Heart right ventricle (tissue), 16 donors: ENCODE results near the gene SLC25A38. TPM values are rescaled to one million over a fixed set of nuclear protein-coding genes. Genes with fewer than 3 reads are reported as not detected.
A peak's percentile ranks its signal among the peaks of the same experiment; 100 is the strongest.

ENCODE experiments used
- ATAC-seq, 8 donors: fragments of 200-7000 bp; cut with Tn5 transposase; one replicate each; pipeline ENCODE4 v1.9.1; 2020; ENCODE audit warnings: mild to moderate bottlenecking in 8 of 8, moderate library complexity in 8 of 8, moderate number of reproducible peaks in 1 of 8
- DNase-seq, 2 donors: peaks; one replicate each; pipeline ENCODE4 v3.0.0-alpha.2; 2020
- H3K27ac ChIP-seq, 10 donors: fragments of 200-600 bp; sonication (generic) in 2 of 10; one replicate each; pipeline versions ENCODE4 v1.5.0 to v1.8.0; 2020 to 2022; ENCODE audit warnings: mild to moderate bottlenecking in 3 of 10
- H3K27me3 ChIP-seq, 7 donors: fragments of 200-600 bp; one replicate each; pipeline ENCODE4 v1.8.0; 2021 to 2022; ENCODE audit warnings: mild to moderate bottlenecking in 2 of 7
- H3K36me3 ChIP-seq, 9 donors: fragments of 200-600 bp; sonication (generic) in 1 of 9; one replicate each; pipeline versions ENCODE4 v1.5.0 to v1.8.0; 2020 to 2022; ENCODE audit warnings: mild to moderate bottlenecking in 2 of 9
- H3K4me1 ChIP-seq, 9 donors: fragments of 200-600 bp; sonication (generic) in 1 of 9; one replicate each; pipeline versions ENCODE4 v1.5.0 to v1.8.0; 2020 to 2022; ENCODE audit warnings: mild to moderate bottlenecking in 4 of 9
- H3K4me3 ChIP-seq, 10 donors: fragments of 200-600 bp; sonication (generic) in 2 of 10; one replicate each; pipeline versions ENCODE4 v1.5.0 to v1.8.0; 2020 to 2022; ENCODE audit warnings: mild to moderate bottlenecking in 7 of 10, moderate library complexity in 2 of 10
- H3K9me3 ChIP-seq, 11 donors: fragments of 200-600 bp in 10 of 11; sonication (generic) in 2 of 11; one replicate each; pipeline versions ENCODE4 v1.5.0 to v1.8.0; 2013 to 2022; ENCODE audit warnings: mild to moderate bottlenecking in 2 of 11, control low read depth in 1 of 11, moderate library complexity in 1 of 11
- CTCF ChIP-seq, 9 donors: fragments of 200-600 bp; sonication (generic) in 2 of 9; IDR thresholded peaks; one replicate each; pipeline versions ENCODE4 v1.5.0 to v1.8.0; 2021 to 2022; ENCODE audit warnings: antibody characterized with exemption in 9 of 9, mild to moderate bottlenecking in 5 of 9, moderate library complexity in 1 of 9
- WGBS, 2 donors: extraction: QIAGEN DNeasy Blood & Tissue Kit; methylation state at CpG; one replicate each; pipeline ENCODE4 v1.1.7; 2013; ENCODE audit warnings: inconsistent platforms in 1 of 2; 5-methylcytosine and 5-hydroxymethylcytosine counted together
- intact Hi-C, 10 donors: fragments of 100-400 bp; cut with DNase I; formaldehyde crosslinking; loops; one replicate each; pipeline versions ENCODE4 v1.11.1 to v1.14.2; 2022
- polyA plus RNA-seq, 2 donors: library from polyadenylated mRNA; stranded (reverse); fragments of 200-250 nt; gene quantifications; one replicate each; pipeline ENCODE4 v1.2.3, GENCODE V29; 2013
- total RNA-seq, 10 donors: library from RNA; stranded (reverse); fragmentation: NEBNext Ultra II Directional in 3 of 10; extraction: Animal tissue kit (Norgen Biotek cat#: 25700) in 3 of 10; gene quantifications; one replicate each; pipeline versions ENCODE4 v1.2.1 to v1.2.4, GENCODE V29; 2021 to 2023
- donor health status: Arrhythmogenic right ventricular cardiomyopathy.
- donor health status: ischemic (EF 13 %, LVEDD 7.1; RV severe dilation, severe dysfunction).
- donor health status: healthy with polysubstance abuse.
- donor health status: DM: no; HTN: yes; CAD: no.
- donor health status: DM: no; HTN: no; CAD: no.
- donor health status: ischemic (EF 25% LVEDD 6.9; RV normal size, moderate dysfunction).
- donor health status: ischemic (EF 25% LVEDD 5.7; RV mildly dilated, moderate dysfunction).
- donor health status: healthy.
- donor health status: DM: yes; HTN: yes; CAD: no.
- donor health status: Ischemic cardiomyopathy.
- donor health status: ischemic (EF 35%, LVEDD 5.7; RV mildly dilated, moderate dysfunction).
- donor health status: nonischemic (EF 11% LVEDD 7.7; RV severe dilation, severe dysfunction).
- donor health status: DM: yes; HTN: yes; CAD: no.
- donor health status: PGD.
- donor health status: ischemic (EF 29% LVEDD 5.4; RV normal size, mild dysfunction).
- donor health status: nonischemic (EF 23%, LVEDD 6.1; RV moderate dilation, normal function).

Gene SLC25A38
- total and polyA plus RNA-seq, 12 donors = 9.7 to 25.8 (median 19.2) TPM

DNA sequence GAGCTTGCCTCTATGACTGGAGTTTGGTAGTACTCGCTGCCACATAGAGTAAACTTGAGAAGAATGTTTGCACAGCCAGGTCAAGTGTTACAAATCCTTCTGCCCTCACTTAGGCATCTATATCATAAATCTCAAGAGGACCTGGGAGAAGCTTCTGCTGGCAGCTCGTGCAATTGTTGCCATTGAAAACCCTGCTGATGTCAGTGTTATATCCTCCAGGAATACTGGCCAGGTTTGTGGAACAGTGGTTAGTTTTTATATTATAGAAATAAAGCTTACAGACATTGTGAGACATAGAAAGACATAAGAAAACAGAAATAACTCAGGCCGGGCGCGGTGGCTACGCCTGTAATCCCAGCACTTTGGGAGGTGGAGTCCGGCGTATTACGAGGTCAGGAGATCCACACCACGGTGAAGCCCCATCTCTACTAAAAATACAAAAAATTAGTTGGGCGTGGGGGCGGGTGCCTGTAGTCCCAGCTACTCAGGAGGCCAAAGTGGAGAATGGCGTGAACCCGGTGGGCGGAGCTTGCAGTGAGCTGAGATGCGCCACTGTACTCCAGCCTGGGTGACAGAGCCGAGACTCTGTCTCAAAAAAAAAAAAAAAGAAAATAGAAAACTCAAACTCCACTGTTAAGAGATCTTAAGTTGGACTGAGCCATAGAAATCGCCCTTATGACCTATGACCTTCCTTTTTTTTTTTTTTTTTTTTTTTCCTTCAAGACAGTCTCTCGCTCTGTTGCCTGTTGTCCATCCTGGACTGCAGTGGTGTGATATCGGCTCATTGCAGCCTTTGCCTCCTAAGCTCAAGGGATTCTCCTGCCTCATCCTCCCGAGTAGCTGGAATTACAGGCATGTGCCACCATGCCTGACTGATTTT lies 25.6 kb downstream of the SLC25A38 start:
- WGBS, 2 donors = 87 to 90% methylated on average over 21 of the region's 21 CpGs
- no peaks in the 10 kb centered on the region for H3K27me3 ChIP-seq
- H3K36me3 ChIP-seq = peaks cover 0 to 61% (median 52%) of the 10 kb centered on the region in 9 donors
- ATAC-seq (no peak), DNase-seq (no peak)
- no peak for TF ChIP-seq CTCF (IDR thresholded peaks at IDR 0.05)
- peaks cover 2 to 45% (median 22%) of the 10 kb centered on the region in 9 donors for H3K4me1 ChIP-seq
- no peak overlapping the region for H3K27ac ChIP-seq
- no peaks in the 10 kb centered on the region for H3K9me3 ChIP-seq
- peak overlapping the region in 1 of 10 donors; percentile 71 for H3K4me3 ChIP-seq
- intact Hi-C loops = loop anchor here in 1 of 10 donors (5.0 kb wide), 1 partner anchor 899 kb away; the partner anchor contains the start of gene EIF1B

DNA sequence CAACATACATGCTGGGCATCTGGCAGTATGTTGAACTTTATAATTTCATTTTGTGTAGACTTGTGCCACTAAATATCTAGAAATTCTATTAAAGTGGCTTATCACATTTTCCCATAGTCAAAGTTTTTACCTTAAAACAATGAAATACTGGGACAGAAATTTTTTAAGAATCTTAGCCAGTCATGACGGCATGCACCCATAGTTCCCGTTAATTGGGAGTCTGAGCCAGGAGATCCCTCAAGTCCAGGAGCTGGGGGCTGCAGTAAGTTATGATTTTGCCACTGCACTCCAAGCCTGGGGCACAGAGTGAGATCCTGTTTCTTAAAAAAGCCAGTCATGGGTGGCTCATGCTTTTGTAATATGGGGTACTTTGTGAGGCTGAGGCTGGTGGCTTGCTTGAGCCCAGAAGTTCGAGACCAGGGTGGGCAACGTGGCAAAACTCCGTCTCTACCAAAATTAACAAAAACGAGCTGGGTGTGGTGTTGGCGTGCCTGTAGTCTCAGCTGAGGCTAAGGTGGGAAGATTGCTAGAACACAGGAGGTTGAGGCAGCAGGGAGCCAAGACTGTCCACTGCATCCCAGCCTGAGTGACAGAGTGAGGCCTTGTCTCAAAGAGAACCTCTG lies 26.5 kb downstream of the SLC25A38 start:
- TF ChIP-seq CTCF (IDR thresholded peaks at IDR 0.05) = no peak
- H3K27ac ChIP-seq = no peak overlapping the region
- ATAC-seq (no peak), DNase-seq (no peak)
- H3K4me1 ChIP-seq = peaks cover 2 to 53% (median 31%) of the 10 kb centered on the region in 9 donors
- H3K27me3 ChIP-seq = no peaks in the 10 kb centered on the region
- peaks cover 0 to 70% (median 54%) of the 10 kb centered on the region in 9 donors for H3K36me3 ChIP-seq
- no peaks in the 10 kb centered on the region for H3K9me3 ChIP-seq
- WGBS, 2 donors = 80 to 83% methylated on average over 7 of the region's 7 CpGs
- intact Hi-C loops = loop anchor here in 2 of 10 donors (5.0 kb wide), 2 partner anchors 38 to 898 kb away; partner anchors contain the start of gene EIF1B (in 1 of the 2)
- H3K4me3 ChIP-seq = no peak overlapping the region

DNA sequence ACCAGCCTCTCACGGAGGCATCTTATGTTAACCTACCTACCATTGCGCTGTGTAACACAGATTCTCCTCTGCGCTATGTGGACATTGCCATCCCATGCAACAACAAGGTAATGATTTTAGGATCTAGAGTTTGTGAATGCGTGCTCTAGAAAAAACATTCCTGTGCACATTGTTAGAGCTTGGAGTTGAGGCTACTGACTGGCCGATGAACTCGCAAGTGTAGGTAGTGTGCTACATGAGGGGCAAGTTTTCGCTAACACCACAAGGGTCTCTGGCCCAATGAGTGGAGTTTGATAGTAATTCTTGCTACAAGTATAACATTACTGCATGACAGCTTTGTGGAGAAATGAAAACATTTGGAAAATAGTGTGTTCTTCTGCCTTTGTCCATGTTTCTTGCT lies 27.7 kb downstream of the SLC25A38 start:
- no peak for TF ChIP-seq CTCF (IDR thresholded peaks at IDR 0.05)
- DNase-seq (no peak), ATAC-seq (no peak)
- Histone ChIP-seq H3K4me1 (peaks cover 2 to 55% (median 35%) of the 10 kb centered on the region in 9 donors), H3K9me3 (no peaks in the 10 kb centered on the region), H3K27me3 (no peaks in the 10 kb centered on the region), H3K4me3 (no peak overlapping the region), H3K27ac (no peak overlapping the region), H3K36me3 (peaks cover 0 to 71% (median 54%) of the 10 kb centered on the region in 9 donors)
- WGBS, 2 donors = 97 to 98% methylated on average over 6 of the region's 7 CpGs
- intact Hi-C loops = loop anchor here in 1 of 10 donors (5.0 kb wide), 1 partner anchor 36 kb away; no protein-coding TSS in a partner anchor

DNA sequence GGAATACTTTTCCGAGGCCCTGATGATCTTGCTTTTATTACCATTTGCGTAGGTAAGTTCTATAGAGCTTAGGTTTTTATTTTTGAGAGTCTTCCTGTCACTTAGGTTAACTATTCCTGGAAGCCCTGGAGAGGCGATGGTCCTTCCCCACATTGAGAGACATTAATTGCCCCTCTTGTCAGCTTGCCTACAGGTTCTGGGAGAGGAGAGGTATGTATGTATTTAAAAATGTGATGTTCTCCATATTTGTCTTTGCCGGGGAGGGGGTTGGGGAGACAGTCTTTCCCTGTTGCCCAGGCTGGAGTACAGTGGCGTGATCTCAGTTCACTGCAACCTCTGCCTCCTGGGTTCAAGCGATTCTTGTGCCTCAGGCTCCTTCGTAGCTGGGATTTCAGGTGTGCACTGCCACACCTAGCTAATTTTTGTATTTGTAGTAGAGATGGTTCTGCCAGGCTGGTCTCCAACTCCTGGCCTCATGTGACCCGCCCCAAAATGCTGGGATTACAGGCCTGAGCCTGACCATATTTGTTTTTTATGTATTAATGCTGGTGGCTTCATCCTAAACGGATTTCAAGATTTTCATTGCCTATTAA lies 29.6 kb downstream of the SLC25A38 start:
- no peak for TF ChIP-seq CTCF (IDR thresholded peaks at IDR 0.05)
- no peak for ATAC-seq
- no peaks in the 10 kb centered on the region for H3K27me3 ChIP-seq
- DNase-seq = no peak
- no peak overlapping the region for H3K4me3 ChIP-seq
- H3K4me1 ChIP-seq = peaks cover 2 to 43% (median 25%) of the 10 kb centered on the region in 9 donors
- WGBS, 2 donors = 91 to 94% methylated on average over 9 of the region's 9 CpGs
- H3K9me3 ChIP-seq = no peaks in the 10 kb centered on the region
- no peak overlapping the region for H3K27ac ChIP-seq
- intact Hi-C loops = loop anchor here in 1 of 10 donors (5.0 kb wide), 1 partner anchor 35 kb away; no protein-coding TSS in a partner anchor
- H3K36me3 ChIP-seq = peaks cover 0 to 69% (median 54%) of the 10 kb centered on the region in 9 donors
